Activated CD8-positive, alpha-beta memory T cell treated with anti-CD3 and anti-CD28 coated beads, Interleukin-2, amount 10 ng/mL, durations not matched to agents 7 days and 5 days (primary cell): ENCODE data around the gene SUMO4. TPM values are rescaled to one million over a fixed set of nuclear protein-coding genes. Genes with fewer than 3 reads are reported as not detected.
A peak's percentile ranks its signal among the peaks of the same experiment; 100 is the strongest.

Source experiments
- ATAC-seq: fragments of 150-1000 bp; cut with Tn5 transposase; one replicate; pipeline ENCODE4 v1.10.0; 2021; ENCODE audit warnings: moderate library complexity
- CTCF ChIA-PET: fragments of 350-600 bp; sonication (Branson Sonifier 250); formaldehyde crosslinking; loops from one replicate; lab custom pipeline; 2021; ENCODE audit warnings: antibody characterized with exemption; lab: Charles Lee
- DNase-seq: peaks from one replicate; pipeline ENCODE4 v3.0.0-alpha.2; 2020
- H3K27ac Mint-ChIP-seq: one replicate; pipeline ENCODE4 v1.8.0; 2021; ENCODE audit warnings: mild to moderate bottlenecking, mixed read lengths
- H3K27me3 Mint-ChIP-seq: one replicate; pipeline ENCODE4 v1.8.0; 2021; ENCODE audit warnings: mixed read lengths
- H3K36me3 Mint-ChIP-seq: one replicate; pipeline ENCODE4 v1.8.0; 2021; ENCODE audit warnings: mild to moderate bottlenecking, mixed read lengths
- H3K4me1 Mint-ChIP-seq: one replicate; pipeline ENCODE4 v1.8.0; 2021; ENCODE audit warnings: mixed read lengths
- H3K4me3 Mint-ChIP-seq: one replicate; pipeline ENCODE4 v1.8.0; 2021; ENCODE audit warnings: mild to moderate bottlenecking, moderate library complexity, mixed read lengths
- H3K9me3 Mint-ChIP-seq: one replicate; pipeline ENCODE4 v1.8.0; 2022; ENCODE audit warnings: low read depth, mixed read lengths
- total RNA-seq, 2 experiments: library from RNA; stranded (reverse); gene quantifications; one replicate each; pipeline ENCODE4 v1.2.3, GENCODE V29; 2021

Gene SUMO4
- total RNA-seq, 2 experiments from 2014 or later = 7.4 to 10.6 TPM

DNA sequence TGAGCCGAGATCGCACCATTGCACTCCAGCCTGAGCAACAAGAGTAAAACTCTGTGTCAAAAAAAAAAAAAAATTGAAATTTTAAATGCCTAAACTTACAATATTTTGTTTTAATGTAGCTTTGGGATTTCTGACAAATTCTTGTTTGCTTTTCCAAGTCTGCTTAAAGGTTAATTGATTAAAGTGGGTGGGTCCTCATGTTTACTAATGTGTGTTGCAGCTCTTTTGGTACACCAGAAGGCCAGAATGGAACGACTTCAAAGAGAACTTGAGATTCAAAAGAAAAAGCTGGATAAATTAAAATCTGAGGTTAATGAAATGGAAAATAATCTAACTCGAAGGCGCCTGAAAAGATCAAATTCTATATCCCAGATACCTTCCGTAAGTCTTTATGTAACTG is 2.7 kb upstream of the SUMO4 start:
- H3K9me3 Mint-ChIP-seq = no peaks in the 10 kb centered on the region
- H3K4me3 Mint-ChIP-seq = no peak overlapping the region
- peaks cover 39% of the 10 kb centered on the region for H3K4me1 Mint-ChIP-seq
- H3K36me3 Mint-ChIP-seq = peaks cover 78% of the 10 kb centered on the region
- CTCF ChIA-PET = interaction anchor here (0.9 to 1.3 kb wide), 2 partner anchors 35 to 245 kb away, joined by 3 to 4 read pairs; no protein-coding TSS in a partner anchor
- ATAC-seq (no peak), DNase-seq (no peak)
- no peaks in the 10 kb centered on the region for H3K27me3 Mint-ChIP-seq
- H3K27ac Mint-ChIP-seq = no peak overlapping the region

DNA sequence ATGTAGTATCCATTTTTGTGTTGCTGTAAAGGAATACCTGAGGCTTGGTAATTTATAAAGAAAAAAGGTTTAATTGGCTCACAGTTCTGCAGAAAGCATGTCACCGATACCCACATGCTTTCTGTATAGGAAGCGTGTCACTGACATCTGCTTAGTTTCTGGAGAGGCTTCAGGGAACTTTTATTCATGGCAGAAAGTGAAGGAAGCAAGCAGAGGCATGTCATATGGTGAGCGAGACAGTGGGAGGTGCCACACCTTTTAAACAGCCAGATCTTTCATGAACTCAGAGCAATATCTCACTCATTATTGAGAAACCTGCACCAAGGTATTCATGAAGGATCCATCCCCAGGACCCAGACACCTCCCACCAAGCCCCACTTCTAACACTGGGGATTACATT is 3.5 kb downstream of the SUMO4 start:
- H3K27me3 Mint-ChIP-seq = no peaks in the 10 kb centered on the region
- CTCF ChIA-PET = no interaction called here
- H3K4me1 Mint-ChIP-seq = peaks cover 27% of the 10 kb centered on the region
- H3K27ac Mint-ChIP-seq = no peak overlapping the region
- H3K36me3 Mint-ChIP-seq = peaks cover 73% of the 10 kb centered on the region
- ATAC-seq = no peak
- no peaks in the 10 kb centered on the region for H3K9me3 Mint-ChIP-seq
- no peak for DNase-seq
- H3K4me3 Mint-ChIP-seq = no peak overlapping the region

DNA sequence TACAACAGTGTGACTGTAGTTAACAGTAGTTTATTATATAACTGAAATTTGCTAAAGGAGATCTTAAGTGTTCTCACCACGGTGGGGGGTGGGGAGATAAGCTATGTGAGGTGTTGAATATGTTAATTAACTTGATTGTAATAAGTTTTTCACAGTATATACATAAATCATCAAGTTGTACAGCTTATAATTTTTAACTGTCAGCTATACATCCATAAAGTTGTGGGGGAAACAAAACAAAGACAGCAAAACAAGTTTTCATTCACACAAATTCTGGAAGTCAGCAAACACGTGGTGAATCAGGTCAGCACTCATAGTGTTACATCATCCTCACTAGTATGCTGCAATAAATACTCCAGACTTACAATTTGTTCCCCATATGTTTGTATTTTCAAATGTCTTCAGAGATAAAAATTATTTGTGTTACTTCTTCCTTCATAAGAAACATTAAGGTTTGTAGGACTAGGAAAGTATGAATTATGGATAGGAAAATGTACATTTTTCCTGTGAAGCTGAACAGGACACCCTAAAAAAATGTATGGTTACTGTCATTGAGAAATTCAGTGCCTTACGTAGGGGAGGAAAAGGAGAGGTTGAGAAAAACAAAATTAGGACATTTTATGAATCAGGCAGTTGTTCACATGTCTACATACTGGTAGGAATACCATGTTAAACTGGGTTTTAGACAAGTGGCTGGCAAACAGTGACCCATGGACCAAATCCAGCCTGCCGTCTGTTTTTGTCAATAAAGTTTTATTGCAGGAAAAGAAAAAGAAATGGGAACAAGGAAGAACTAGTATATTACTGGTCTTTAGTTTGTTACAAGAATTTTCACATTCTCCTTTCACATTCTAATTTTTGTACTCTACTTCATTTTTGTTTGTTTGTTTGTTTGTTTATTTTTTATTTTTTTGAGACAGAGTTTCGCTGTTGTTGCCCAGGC is 6.0 kb downstream of the SUMO4 start:
- H3K9me3 Mint-ChIP-seq = no peaks in the 10 kb centered on the region
- peaks cover 25% of the 10 kb centered on the region for H3K4me1 Mint-ChIP-seq
- no peaks in the 10 kb centered on the region for H3K27me3 Mint-ChIP-seq
- CTCF ChIA-PET = interaction anchor here (1.2 kb wide), 1 partner anchor 26 kb away, joined by 3 read pairs; no protein-coding TSS in a partner anchor
- ATAC-seq (peak; percentile 20), DNase-seq (no peak)
- peaks cover 75% of the 10 kb centered on the region for H3K36me3 Mint-ChIP-seq
- H3K27ac Mint-ChIP-seq = peak overlapping the region; percentile 54
- H3K4me3 Mint-ChIP-seq = no peak overlapping the region

DNA sequence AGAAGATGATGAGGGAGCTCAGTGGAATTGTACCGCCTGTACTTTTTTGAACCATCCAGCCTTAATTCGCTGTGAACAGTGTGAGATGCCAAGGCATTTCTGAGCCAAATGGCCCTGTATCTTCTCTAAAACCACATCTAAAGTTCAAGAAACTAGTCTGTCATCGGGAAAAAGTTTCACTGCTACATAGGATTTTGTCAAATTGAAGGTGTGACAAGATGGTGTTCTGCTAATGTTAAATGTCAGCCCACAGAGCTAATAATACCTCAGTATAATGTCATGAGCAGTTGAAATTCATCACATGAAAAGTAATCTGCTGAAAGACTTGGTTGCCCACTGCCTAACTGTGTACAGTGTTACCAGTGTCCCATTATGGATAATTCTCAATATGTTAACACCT is 9.6 kb downstream of the SUMO4 start:
- ATAC-seq = no peak

DNA sequence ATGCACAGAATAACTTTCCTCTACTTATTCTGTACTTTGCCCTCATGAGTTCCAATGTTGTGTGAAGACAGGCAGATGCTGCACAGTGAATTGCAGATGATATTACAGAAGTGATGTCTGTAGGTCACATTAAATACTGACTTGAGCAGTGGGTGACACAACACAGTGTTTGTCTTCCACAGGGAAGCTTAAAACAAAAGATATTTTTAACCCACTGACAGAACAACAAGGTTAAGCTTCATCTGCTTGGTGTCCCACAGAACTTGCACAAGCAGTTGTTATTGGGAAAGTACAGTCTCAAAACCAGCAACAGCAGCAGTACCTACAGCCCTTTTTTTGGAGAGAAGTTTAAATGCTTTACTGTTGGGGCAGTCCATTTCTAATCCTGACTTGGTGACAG is 10.5 kb downstream of the SUMO4 start:
- DNase-seq (no peak), ATAC-seq (no peak)
- Mint-ChIP-seq H3K27ac (no peak overlapping the region), H3K4me3 (no peak overlapping the region), H3K4me1 (peaks cover 8% of the 10 kb centered on the region), H3K36me3 (peaks cover 64% of the 10 kb centered on the region), H3K9me3 (no peaks in the 10 kb centered on the region), H3K27me3 (no peaks in the 10 kb centered on the region)
- CTCF ChIA-PET = interaction anchor here (1.4 to 1.5 kb wide), 3 partner anchors 9 to 21 kb away, joined by 3 to 5 read pairs (median 4); no protein-coding TSS in a partner anchor

More for the DNA sequence above, 9.6 kb downstream of the SUMO4 start:
- Mint-ChIP-seq H3K9me3 (no peaks in the 10 kb centered on the region), H3K27me3 (no peaks in the 10 kb centered on the region), H3K4me3 (no peak overlapping the region), H3K36me3 (peaks cover 67% of the 10 kb centered on the region), H3K4me1 (peaks cover 17% of the 10 kb centered on the region), H3K27ac (no peak overlapping the region)
- CTCF ChIA-PET = interaction anchor here (1.0 to 1.5 kb wide), 4 partner anchors 10 to 381 kb away, joined by 3 to 5 read pairs (median 4); no protein-coding TSS in a partner anchor
- DNase-seq = no peak

DNA sequence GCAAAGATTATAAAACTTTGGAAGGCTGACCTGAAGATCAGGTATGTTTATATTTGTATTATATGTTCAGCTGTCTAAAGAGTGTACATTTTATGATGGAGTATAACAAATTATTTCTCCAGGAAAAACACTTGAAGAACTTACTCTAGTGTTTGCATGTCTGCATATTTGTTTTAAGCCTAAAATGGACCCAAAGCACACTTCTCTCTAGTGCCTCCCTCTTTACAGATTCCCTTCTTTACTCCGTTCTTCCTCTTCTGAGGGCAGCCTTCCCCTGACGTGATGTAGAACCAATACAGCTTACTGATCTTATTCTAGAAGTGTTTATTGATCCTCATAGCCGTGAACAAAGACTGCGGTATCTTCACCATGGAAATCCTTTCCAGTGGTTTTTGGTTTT is 13.9 kb downstream of the SUMO4 start:
- CTCF ChIA-PET = interaction anchor here (1.4 to 1.5 kb wide), 2 partner anchors 13 to 159 kb away, joined by 3 read pairs; no protein-coding TSS in a partner anchor
- H3K4me1 Mint-ChIP-seq = peaks cover 10% of the 10 kb centered on the region

DNA sequence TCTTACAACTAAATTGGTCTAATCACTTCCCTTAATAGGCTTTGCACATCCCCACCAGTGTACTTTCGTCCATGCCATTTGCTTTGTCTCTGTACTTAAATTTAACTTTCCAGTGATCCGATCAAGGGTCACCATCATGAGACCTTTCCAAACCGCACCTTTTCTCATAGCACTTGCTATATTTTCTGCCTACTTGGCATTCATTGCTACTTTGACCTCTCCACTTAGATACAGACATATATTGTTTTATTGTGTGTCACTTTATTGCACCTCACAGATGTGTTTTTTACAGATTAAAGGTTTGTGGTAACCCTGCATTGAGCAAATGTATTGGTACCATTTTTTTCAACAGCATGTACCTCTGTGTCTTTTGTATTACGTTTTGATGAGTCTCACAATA is 14.8 kb downstream of the SUMO4 start:
- H3K27me3 Mint-ChIP-seq = no peaks in the 10 kb centered on the region
- H3K4me1 Mint-ChIP-seq = peaks cover 15% of the 10 kb centered on the region
- no peak for DNase-seq
- CTCF ChIA-PET = interaction anchor here (1.3 to 1.5 kb wide), 3 partner anchors 13 to 160 kb away, joined by 3 read pairs; no protein-coding TSS in a partner anchor
- ATAC-seq = no peak
- peaks cover 46% of the 10 kb centered on the region for H3K36me3 Mint-ChIP-seq
- peaks cover 2% of the 10 kb centered on the region for H3K9me3 Mint-ChIP-seq
- no peak overlapping the region for H3K4me3 Mint-ChIP-seq
- peak overlapping the region; percentile 23 for H3K27ac Mint-ChIP-seq

More for the DNA sequence above, 13.9 kb downstream of the SUMO4 start:
- Mint-ChIP-seq H3K36me3 (peaks cover 53% of the 10 kb centered on the region), H3K9me3 (peaks cover 2% of the 10 kb centered on the region), H3K27me3 (no peaks in the 10 kb centered on the region), H3K27ac (no peak overlapping the region), H3K4me3 (no peak overlapping the region)
- ATAC-seq (no peak), DNase-seq (no peak)

DNA sequence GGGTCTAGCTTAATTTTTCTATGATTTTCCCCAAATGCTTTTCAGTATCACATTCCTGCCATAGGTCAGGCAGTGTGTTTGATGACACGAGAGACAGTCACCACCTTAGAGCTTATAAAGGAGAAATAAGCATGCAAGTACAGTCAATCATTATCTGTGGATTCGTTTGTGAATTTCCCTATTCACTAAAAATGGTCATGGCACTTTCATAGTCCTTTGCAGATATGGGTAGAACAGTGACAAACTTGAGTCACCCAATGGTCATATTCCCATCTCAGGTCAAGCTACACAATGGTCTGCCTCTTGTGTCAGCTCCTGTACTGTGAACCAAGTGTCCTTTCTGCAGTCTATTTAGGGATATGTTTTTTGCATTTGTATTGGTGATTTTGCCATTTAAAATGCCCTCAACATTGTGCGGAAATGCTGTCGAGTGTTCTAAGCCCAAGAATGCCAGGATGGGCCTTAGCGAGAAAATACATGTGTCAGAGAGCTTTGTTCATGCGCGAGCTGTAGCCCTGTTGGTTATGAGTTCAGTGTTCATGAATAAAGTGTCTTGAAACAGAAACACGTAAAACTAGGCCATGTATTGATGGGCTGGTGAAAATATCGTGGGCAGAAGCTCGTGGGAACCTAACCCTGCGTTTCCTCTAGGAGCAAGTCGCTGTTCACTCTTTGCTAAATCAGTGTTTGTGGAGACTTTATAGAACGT is 19.8 kb downstream of the SUMO4 start:
- Mint-ChIP-seq H3K27me3 (no peaks in the 10 kb centered on the region), H3K4me3 (no peak overlapping the region), H3K27ac (no peak overlapping the region), H3K4me1 (peaks cover 27% of the 10 kb centered on the region), H3K36me3 (peaks cover 9% of the 10 kb centered on the region), H3K9me3 (peaks cover 2% of the 10 kb centered on the region)
- CTCF ChIA-PET = interaction anchor here (0.9 to 4.2 kb wide), 6 partner anchors 8 to 360 kb away, joined by 3 to 29 read pairs (median 3); no protein-coding TSS in a partner anchor
- no peak for DNase-seq
- no peak for ATAC-seq

DNA sequence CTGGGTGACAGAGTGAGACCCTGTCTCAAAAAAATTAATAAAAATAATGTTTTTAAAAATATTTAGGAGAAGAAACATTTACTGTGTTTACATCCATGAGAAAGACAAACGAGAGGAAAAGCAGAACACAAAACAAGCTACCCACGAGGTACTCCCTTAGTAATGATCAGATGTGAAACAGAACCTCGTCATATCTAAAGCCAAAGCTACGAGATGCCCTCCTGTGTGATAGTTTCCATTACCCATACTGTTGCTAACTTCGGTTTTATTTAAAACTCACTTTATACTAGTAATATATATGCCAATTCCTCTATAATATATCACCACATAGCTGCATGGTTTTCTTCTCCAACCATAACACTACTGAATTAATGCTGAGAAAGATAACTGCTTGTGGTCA is 21.1 kb downstream of the SUMO4 start:
- peaks cover under 1% of the 10 kb centered on the region for H3K36me3 Mint-ChIP-seq
- H3K27ac Mint-ChIP-seq = no peak overlapping the region
- no peak for ATAC-seq
- CTCF ChIA-PET = interaction anchor here (0.9 to 4.2 kb wide), 6 partner anchors 9 to 394 kb away, joined by 3 to 29 read pairs (median 3); no protein-coding TSS in a partner anchor
- H3K4me3 Mint-ChIP-seq = no peak overlapping the region
- H3K4me1 Mint-ChIP-seq = peaks cover 27% of the 10 kb centered on the region
- peaks cover 2% of the 10 kb centered on the region for H3K9me3 Mint-ChIP-seq
- no peaks in the 10 kb centered on the region for H3K27me3 Mint-ChIP-seq
- no peak for DNase-seq

DNA sequence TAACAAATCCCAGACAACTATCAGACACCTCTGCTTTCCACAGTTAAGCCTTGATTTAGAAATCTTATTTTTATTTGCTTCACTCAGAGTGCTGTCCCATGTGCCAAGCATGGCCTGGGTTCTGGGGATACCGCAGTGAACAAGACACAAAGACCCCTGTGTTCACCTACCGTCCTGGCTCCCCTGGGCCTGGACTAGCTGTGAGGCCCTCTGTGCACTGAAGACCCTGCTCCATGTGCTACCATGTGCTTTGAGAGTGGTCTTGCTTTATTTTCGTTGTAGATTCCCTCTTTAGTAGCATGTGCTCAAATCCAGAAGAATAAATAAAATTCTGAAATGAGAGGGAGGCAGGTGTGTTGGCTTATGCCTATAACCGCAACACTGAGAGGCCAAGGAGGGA is 22.5 kb downstream of the SUMO4 start:
- Mint-ChIP-seq H3K36me3 (no peaks in the 10 kb centered on the region), H3K27me3 (no peaks in the 10 kb centered on the region), H3K4me1 (peaks cover 23% of the 10 kb centered on the region), H3K9me3 (no peaks in the 10 kb centered on the region), H3K27ac (no peak overlapping the region), H3K4me3 (no peak overlapping the region)
- no peak for DNase-seq
- no peak for ATAC-seq
- CTCF ChIA-PET = interaction anchor here (4.2 kb wide), 1 partner anchor 9 kb away, joined by 29 read pairs; no protein-coding TSS in a partner anchor

DNA sequence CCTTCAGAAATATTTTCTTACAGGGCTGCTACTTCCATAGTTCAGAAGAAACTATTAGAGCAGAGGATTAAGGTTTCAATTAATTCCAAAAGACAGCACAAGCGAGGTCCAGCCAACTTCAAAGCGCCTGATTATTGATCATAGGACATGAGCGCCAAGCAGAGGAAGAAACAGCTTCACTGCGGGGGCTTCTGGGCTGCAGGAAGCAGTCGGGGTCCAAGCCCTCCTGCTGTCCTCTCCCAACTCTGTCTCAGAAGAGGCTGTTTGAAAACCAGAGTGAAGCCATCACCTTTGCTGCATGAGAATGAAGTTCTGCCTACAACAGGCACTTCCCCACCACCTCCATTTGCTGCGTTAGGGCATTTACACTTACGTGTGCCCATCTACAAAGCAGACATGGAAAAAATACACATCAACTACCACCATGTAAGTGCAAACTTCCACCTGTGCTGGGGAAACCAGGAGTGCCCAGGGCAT is 23.9 kb downstream of the SUMO4 start:
- H3K27ac Mint-ChIP-seq = no peak overlapping the region
- H3K9me3 Mint-ChIP-seq = no peaks in the 10 kb centered on the region
- no peak overlapping the region for H3K4me3 Mint-ChIP-seq
- H3K27me3 Mint-ChIP-seq = no peaks in the 10 kb centered on the region
- no peaks in the 10 kb centered on the region for H3K36me3 Mint-ChIP-seq
- CTCF ChIA-PET = interaction anchor here (1.0 to 2.3 kb wide), 2 partner anchors 8 to 396 kb away, joined by 5 to 8 read pairs; no protein-coding TSS in a partner anchor
- peaks cover 20% of the 10 kb centered on the region for H3K4me1 Mint-ChIP-seq
- ATAC-seq (no peak), DNase-seq (no peak)

DNA sequence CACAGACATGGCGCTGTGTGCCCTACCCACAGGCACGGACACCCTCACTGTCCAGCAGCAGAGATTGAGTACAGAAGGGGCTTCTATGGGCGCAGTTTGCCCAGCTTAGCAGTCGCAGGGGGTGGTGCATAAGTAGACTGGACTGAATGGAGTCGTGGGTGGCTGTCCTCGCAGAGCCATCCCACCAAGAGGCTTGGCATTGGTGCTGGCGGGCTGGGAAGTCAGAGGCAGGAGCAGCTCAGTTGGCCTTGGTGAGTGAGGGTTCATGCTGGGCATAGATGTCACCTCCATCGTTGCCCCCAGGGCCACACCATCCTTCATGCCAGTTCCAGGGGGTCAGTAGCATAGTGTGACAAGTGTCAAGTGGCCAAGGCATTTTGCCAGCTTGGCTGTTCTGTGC is 25.2 kb downstream of the SUMO4 start:
- ATAC-seq = no peak
- Mint-ChIP-seq H3K27ac (no peak overlapping the region), H3K36me3 (no peaks in the 10 kb centered on the region), H3K27me3 (no peaks in the 10 kb centered on the region), H3K4me1 (peaks cover 16% of the 10 kb centered on the region), H3K9me3 (no peaks in the 10 kb centered on the region), H3K4me3 (no peak overlapping the region)
- no peak for DNase-seq
- CTCF ChIA-PET = interaction anchor here (1.3 to 2.3 kb wide), 2 partner anchors 7 to 103 kb away, joined by 4 to 8 read pairs; no protein-coding TSS in a partner anchor

DNA sequence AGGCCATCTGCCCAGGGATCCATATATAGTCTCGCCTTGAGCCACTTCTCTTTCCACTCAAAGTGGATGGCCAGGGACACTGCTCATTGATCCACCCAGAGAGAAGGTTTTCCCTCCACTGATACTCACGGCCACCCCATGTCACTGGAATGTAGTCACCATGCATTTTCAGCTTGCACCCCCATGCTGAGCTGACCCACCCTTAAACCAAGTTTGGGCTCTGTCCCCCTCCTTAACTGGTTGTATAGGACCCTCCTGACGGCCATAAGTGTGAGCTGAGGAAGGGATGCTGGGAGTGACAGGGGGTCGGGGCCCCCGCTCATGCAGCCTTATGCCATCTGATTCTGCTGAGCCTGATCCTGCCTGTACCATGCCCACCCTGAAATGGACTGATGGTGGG is 25.7 kb downstream of the SUMO4 start:
- DNase-seq = no peak
- CTCF ChIA-PET = interaction anchor here (1.2 to 1.4 kb wide), 3 partner anchors 103 to 401 kb away, joined by 3 to 6 read pairs (median 4); no protein-coding TSS in a partner anchor
- no peak for ATAC-seq
- Mint-ChIP-seq H3K36me3 (no peaks in the 10 kb centered on the region), H3K4me3 (no peak overlapping the region), H3K27ac (no peak overlapping the region), H3K27me3 (no peaks in the 10 kb centered on the region), H3K9me3 (no peaks in the 10 kb centered on the region), H3K4me1 (peaks cover 11% of the 10 kb centered on the region)
